ENCODE measurements around the gene KISS1.
A peak's percentile ranks its signal among the peaks of the same experiment; 100 is the strongest.

Gene KISS1

GRCh38 chr1:204192046-204192445 lies 4.2 kb downstream of the KISS1 start:
- H3K36me3 Mint-ChIP-seq: no peaks in the 10 kb centered on the region
- no peak overlapping the region for H3K4me3 Mint-ChIP-seq
- H3K9me3 Mint-ChIP-seq: no peaks in the 10 kb centered on the region
- H3K27ac Mint-ChIP-seq: no peak overlapping the region
- H3K4me1 Mint-ChIP-seq: peaks cover 22 to 23% of the 10 kb centered on the region in 2 donors
- H3K27me3 Mint-ChIP-seq: peaks cover 48 to 58% of the 10 kb centered on the region in 2 donors
- DNase-seq (no peak), ATAC-seq (replicated peaks) (no peak)

DNA sequence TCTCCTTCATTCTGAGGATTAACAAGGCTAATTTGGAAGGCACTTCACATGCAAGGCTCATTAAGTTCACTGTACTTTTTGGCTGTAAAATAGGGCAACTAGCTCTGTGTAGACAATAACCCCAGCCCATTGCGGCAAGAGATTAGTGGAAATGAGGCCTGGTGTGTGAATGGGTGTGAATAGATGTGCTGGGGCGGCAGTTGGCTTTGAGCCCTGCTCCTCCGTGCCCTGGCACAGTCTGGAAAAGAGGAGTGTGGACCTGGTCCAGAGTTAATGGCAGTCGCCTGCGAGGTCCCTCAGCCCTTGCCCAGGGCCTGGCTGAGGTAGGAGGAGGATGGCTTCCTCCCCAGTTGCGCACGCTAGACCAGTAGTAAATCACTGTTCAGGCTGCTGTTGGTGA lies 4.8 kb downstream of the KISS1 start:
- Mint-ChIP-seq H3K4me1 (peaks cover 22 to 23% of the 10 kb centered on the region in 2 donors), H3K4me3 (no peak overlapping the region), H3K27me3 (peaks cover 54 to 61% of the 10 kb centered on the region in 2 donors), H3K27ac (no peak overlapping the region), H3K9me3 (no peaks in the 10 kb centered on the region), H3K36me3 (no peaks in the 10 kb centered on the region)
- ATAC-seq (replicated peaks) (no peak), DNase-seq (no peak)

- H3K36me3 Mint-ChIP-seq: no peaks in the 10 kb centered on the region
- no peaks in the 10 kb centered on the region for H3K9me3 Mint-ChIP-seq
- H3K4me3 Mint-ChIP-seq: peak overlapping the region; percentile 14 to 56
- peak; percentile 66 to 73 for ATAC-seq (replicated peaks)
- no peak overlapping the region for H3K27ac Mint-ChIP-seq
- peaks cover 54 to 60% of the 10 kb centered on the region in 2 donors for H3K27me3 Mint-ChIP-seq
- peaks cover 22 to 23% of the 10 kb centered on the region in 2 donors for H3K4me1 Mint-ChIP-seq
- DNase-seq: peak; percentile 15
Observed at GRCh38 chr1:204190212-204191211, 5.8 kb downstream of the KISS1 start.

DNA sequence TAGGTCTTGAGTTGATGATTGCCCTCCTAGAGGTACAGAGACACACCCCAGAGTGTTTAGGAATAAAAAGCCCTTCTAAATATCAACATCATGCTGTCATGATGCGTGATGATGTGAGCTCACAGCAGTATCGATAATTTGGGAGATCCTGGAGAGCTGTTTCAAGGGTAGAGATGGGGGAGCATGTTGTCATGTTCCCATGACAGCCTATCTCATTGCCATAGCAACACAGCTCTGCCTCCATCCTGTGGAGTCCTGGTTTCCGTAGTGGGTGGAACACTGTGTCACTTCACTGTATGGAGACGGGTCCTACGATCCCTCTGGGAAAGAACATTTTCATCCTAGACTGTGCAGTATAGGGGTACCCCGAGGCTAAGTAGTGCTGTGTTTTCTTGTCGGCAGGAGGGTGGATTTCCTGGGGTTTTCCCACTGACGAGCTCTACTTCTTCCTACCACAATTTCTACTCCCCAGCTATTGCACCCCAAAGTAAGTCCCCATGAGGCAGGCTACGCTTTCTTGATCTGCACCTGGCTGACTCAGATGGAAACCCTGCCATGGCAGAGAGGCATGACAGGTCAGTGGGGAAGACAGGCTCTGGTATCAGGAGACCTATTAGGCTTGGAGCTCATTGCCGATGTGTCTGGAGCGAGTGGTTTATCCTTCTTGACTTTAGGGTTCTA lies 7.2 kb downstream of the KISS1 start:
- Mint-ChIP-seq H3K36me3 (no peaks in the 10 kb centered on the region), H3K4me1 (peaks cover 16% of the 10 kb centered on the region in 2 donors), H3K27me3 (peaks cover 54 to 55% of the 10 kb centered on the region in 2 donors), H3K27ac (no peak overlapping the region), H3K9me3 (no peaks in the 10 kb centered on the region), H3K4me3 (peak overlapping the region in 1 of 2 donors; percentile 18)
- peak; percentile 53 to 85 for ATAC-seq (replicated peaks)
- peak; percentile 37 for DNase-seq

- DNase-seq: no peak
- no peak for ATAC-seq (replicated peaks)
- Mint-ChIP-seq H3K9me3 (no peaks in the 10 kb centered on the region), H3K27me3 (peaks cover 41 to 45% of the 10 kb centered on the region in 2 donors), H3K4me1 (peaks cover 14 to 16% of the 10 kb centered on the region in 2 donors), H3K36me3 (no peaks in the 10 kb centered on the region), H3K27ac (no peak overlapping the region), H3K4me3 (no peak overlapping the region)
Observed at GRCh38 chr1:204186597-204186996, 9.7 kb downstream of the KISS1 start.

DNA sequence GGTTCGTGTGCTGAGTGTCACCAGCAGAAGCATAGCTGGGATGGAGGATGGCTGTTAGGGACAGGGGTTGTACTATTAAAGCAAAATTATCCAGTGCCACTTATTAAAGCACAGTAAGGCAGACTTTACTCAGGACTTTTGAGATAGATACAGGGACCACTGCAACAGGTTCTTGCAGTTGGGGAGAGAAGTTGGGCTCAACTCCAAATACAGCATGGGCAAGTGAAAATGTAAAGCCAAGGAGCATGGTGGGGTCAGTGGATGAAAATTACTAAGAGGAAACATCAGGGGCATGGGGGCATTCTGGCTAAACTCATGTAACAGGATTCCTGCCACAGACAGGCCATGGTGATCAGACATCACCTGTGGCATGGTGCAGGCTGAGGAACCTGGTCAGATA lies 15.2 kb downstream of the KISS1 start:
- H3K4me1 Mint-ChIP-seq: no peaks in the 10 kb centered on the region
- H3K4me3 Mint-ChIP-seq: no peak overlapping the region
- ATAC-seq (replicated peaks) (no peak), DNase-seq (no peak)
- H3K27ac Mint-ChIP-seq: no peak overlapping the region
- H3K36me3 Mint-ChIP-seq: no peaks in the 10 kb centered on the region
- H3K27me3 Mint-ChIP-seq: peaks cover 0 to 5% of the 10 kb centered on the region in 2 donors
- no peaks in the 10 kb centered on the region for H3K9me3 Mint-ChIP-seq

DNA sequence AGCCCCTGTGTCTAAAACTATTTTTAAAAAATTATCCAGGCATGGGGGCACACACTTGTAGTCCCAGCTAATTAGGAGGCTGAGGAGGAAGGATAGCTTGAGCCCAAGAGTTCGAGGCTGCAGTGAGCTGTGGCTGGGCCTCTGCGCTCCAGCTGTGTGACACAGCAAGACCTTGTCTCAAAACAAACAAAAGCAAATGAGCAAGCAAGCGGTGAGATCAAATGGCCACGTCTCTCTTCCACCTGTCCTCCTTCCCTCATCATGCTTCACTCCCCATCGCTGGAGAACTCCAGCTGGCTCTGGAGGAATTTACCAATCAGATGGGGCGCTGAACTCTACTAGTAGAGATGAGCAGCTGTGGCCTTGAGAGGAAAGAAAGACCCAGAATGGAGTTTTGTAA lies 16.2 kb downstream of the KISS1 start:
- DNase-seq: no peak

GRCh38 chr1:204178487-204179281 lies 17.6 kb downstream of the KISS1 start:
- peaks cover 0 to 6% of the 10 kb centered on the region in 2 donors for H3K27me3 Mint-ChIP-seq
- H3K9me3 Mint-ChIP-seq: no peaks in the 10 kb centered on the region
- no peak overlapping the region for H3K4me3 Mint-ChIP-seq
- no peaks in the 10 kb centered on the region for H3K36me3 Mint-ChIP-seq
- DNase-seq (no peak), ATAC-seq (replicated peaks) (peak; percentile 43 to 54)
- no peaks in the 10 kb centered on the region for H3K4me1 Mint-ChIP-seq
- H3K27ac Mint-ChIP-seq: no peak overlapping the region

More for the DNA sequence above, 16.2 kb downstream of the KISS1 start:
- H3K36me3 Mint-ChIP-seq: no peaks in the 10 kb centered on the region
- H3K27me3 Mint-ChIP-seq: peaks cover 0 to 5% of the 10 kb centered on the region in 2 donors
- no peaks in the 10 kb centered on the region for H3K4me1 Mint-ChIP-seq
- H3K4me3 Mint-ChIP-seq: no peak overlapping the region
- H3K27ac Mint-ChIP-seq: no peak overlapping the region
- H3K9me3 Mint-ChIP-seq: no peaks in the 10 kb centered on the region
- no peak for ATAC-seq (replicated peaks)

DNA sequence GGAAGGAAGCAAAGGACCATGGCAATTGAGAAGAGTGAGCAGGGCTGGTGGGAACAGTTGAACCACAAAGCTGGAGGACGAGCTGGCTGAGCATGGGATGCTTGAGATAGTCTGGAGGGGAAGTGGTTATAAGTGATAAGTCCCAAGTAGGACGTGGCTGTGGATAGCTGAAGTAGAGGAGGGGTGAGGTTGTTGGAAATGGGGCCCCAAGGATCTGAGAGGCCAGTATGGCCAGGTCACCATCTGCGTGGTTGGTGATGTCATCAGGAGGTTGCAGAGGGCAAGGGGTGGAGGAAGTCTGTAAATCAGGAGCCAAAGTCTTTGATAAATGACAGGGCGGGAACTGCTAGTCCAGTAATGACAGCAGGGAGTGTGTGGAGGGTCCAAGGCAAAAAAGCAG lies 19.2 kb downstream of the KISS1 start:
- no peak for ATAC-seq (replicated peaks)
- no peak overlapping the region for H3K27ac Mint-ChIP-seq
- H3K27me3 Mint-ChIP-seq: peaks cover 0 to 3% of the 10 kb centered on the region in 2 donors
- no peaks in the 10 kb centered on the region for H3K4me1 Mint-ChIP-seq
- no peak for DNase-seq
- peaks cover 4 to 5% of the 10 kb centered on the region in 2 donors for H3K9me3 Mint-ChIP-seq
- peaks cover 0 to 2% of the 10 kb centered on the region in 2 donors for H3K36me3 Mint-ChIP-seq
- H3K4me3 Mint-ChIP-seq: no peak overlapping the region

GRCh38 chr1:204176049-204176448 lies 20.2 kb downstream of the KISS1 start:
- Mint-ChIP-seq H3K36me3 (peaks cover 0 to 6% of the 10 kb centered on the region in 2 donors), H3K27me3 (peaks cover 0 to 3% of the 10 kb centered on the region in 2 donors), H3K4me3 (no peak overlapping the region), H3K27ac (no peak overlapping the region), H3K4me1 (no peaks in the 10 kb centered on the region), H3K9me3 (peaks cover 7 to 8% of the 10 kb centered on the region in 2 donors)
- no peak for DNase-seq
- ATAC-seq (replicated peaks): no peak

- Mint-ChIP-seq H3K36me3 (peaks cover 0 to 6% of the 10 kb centered on the region in 2 donors), H3K4me1 (no peaks in the 10 kb centered on the region), H3K9me3 (peaks cover 11% of the 10 kb centered on the region in 2 donors), H3K27me3 (peaks cover 0 to 3% of the 10 kb centered on the region in 2 donors), H3K4me3 (no peak overlapping the region), H3K27ac (no peak overlapping the region)
- DNase-seq (no peak), ATAC-seq (replicated peaks) (no peak)
Observed at GRCh38 chr1:204174958-204175357, 21.3 kb downstream of the KISS1 start.

GRCh38 chr1:204172404-204173029 lies 23.8 kb downstream of the KISS1 start:
- DNase-seq (no peak), ATAC-seq (replicated peaks) (no peak)
- Mint-ChIP-seq H3K4me1 (no peaks in the 10 kb centered on the region), H3K27me3 (peaks cover 1 to 3% of the 10 kb centered on the region in 2 donors), H3K27ac (no peak overlapping the region), H3K9me3 (peaks cover 14 to 18% of the 10 kb centered on the region in 2 donors), H3K4me3 (no peak overlapping the region), H3K36me3 (peaks cover 0 to 6% of the 10 kb centered on the region in 2 donors)

- peaks cover 14 to 20% of the 10 kb centered on the region in 2 donors for H3K9me3 Mint-ChIP-seq
Observed at GRCh38 chr1:204171751-204172178, 24.5 kb downstream of the KISS1 start.

More at GRCh38 chr1:204171751-204172178, 24.5 kb downstream of the KISS1 start:
- Mint-ChIP-seq H3K36me3 (peaks cover 0 to 6% of the 10 kb centered on the region in 2 donors), H3K27ac (no peak overlapping the region), H3K27me3 (peaks cover 6 to 7% of the 10 kb centered on the region in 2 donors), H3K4me1 (no peaks in the 10 kb centered on the region), H3K4me3 (no peak overlapping the region)
- DNase-seq: no peak
- ATAC-seq (replicated peaks): no peak
